T-helper 9 cell (primary cell): ENCODE measurements around the gene C1RL.
"Not testable (repeated sequence)": the region's sequence is repeated elsewhere in the genome, so short reads cannot be mapped to it uniquely, and the experiment has no call there.

Experiments used
- DNase-seq: peaks from one replicate; pipeline ENCODE4 v3.0.0-alpha.2; 2020

C1RL gene

DNA sequence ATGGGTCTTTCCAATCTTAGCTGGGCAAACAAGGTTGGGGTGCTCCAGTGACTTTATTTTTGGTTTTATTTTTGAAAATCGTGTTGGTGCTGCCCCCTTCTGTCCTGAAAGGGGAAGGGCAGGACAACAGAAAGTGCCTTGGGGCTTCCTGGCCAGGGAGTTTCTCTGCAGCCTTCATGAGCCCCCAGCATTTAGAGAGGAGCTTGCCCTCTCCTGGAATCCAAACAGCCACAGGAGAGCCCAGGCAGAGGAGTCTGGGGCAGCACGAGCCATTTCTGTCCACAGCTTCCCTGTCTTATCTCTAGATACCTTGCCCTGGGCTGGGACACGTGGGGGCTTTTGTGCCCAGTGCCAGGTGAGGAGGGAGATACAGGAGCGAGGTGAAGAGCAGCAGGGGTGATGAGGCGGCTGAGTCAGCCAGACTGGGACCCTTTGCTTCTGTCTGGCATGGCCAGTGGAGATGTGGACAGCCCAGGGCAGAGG lies 4.4 kb upstream of the C1RL start:
- DNase-seq: peak; percentile 24

- DNase-seq: no peak
These were observed 3.0 kb upstream of the C1RL start for GRCh38 chr12:7112041-7112440.

- no peak for DNase-seq
These were observed 1.6 kb upstream of the C1RL start for GRCh38 chr12:7110661-7111060.

DNA sequence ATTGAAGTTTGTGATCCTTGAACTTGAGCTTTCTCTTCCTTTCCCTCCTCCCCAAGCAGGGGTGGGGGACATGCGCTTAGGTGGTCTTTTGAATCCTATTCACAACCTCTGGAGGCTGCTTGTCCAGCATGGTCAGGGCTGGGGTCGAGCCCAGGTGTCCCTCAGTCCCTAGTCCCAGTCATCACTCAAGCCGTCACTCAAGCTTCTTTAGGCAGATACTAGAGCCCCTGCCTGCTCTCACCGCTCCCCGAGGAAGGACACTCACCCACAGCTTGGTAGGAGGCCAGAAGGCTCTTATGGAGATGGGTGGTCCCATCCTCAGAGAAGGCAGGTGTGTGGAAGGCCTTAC lies 532 bp upstream of the C1RL start:
- no peak for DNase-seq

- DNase-seq: peak; percentile 58
These were observed 815 bp downstream of the C1RL start for GRCh38 chr12:7108003-7108795.

DNA sequence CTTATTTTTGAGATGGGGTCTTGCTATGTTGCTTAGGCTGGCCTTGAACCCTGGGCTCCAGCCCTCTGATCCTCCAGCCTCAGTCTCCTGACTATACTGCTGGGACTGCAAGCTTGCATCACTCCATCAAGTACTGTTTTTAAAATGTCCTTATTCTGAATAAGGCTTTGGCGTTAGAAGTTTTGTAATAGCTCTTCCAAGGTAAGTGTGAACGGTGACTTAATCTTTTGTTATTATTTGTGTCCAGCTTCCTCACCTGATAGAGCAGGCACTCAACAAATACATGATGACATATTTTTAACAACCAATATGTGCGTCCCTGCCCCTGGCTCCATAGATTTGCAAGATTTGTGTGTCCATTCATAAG lies 1.4 kb downstream of the C1RL start:
- no peak for DNase-seq

DNA sequence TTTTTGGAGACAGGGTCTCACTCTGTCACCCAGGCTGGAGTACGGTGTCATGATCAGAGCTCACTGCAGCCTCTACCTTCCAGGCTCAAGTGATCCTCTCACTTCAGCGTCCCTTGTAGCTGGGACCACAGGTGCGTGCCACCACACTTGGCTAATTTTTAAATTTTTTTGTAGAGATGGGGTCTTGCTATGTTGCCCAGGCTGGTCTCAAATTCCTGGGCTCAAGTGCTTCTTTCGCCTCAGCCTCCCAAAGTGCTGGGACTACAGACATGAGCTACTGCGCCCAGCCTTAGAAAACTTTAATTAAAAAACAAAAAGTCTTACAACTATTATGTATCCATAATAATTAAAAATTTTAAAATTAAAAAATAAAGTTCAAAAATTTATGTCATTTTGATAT lies 1.8 kb downstream of the C1RL start:
- DNase-seq: not testable (repeated sequence)

DNA sequence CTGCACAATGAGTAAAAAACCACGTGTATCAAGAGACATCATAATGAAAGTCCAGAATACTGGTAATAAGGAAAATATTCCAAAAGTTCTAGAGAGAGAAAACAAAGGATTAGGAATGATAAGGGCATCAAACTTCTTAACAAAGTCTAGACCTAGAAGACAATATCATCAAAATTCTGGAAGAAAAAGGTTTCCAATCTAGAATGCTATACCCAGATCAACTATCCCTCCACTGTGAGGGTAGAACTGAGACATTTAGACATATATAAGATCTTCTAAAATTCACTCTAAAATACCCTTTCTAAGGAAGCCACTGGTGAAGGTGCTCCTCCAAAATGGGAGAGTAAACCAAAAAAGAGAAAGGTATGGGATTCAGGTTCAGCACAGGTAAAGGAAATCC lies 2.9 kb downstream of the C1RL start:
- no peak for DNase-seq

DNA sequence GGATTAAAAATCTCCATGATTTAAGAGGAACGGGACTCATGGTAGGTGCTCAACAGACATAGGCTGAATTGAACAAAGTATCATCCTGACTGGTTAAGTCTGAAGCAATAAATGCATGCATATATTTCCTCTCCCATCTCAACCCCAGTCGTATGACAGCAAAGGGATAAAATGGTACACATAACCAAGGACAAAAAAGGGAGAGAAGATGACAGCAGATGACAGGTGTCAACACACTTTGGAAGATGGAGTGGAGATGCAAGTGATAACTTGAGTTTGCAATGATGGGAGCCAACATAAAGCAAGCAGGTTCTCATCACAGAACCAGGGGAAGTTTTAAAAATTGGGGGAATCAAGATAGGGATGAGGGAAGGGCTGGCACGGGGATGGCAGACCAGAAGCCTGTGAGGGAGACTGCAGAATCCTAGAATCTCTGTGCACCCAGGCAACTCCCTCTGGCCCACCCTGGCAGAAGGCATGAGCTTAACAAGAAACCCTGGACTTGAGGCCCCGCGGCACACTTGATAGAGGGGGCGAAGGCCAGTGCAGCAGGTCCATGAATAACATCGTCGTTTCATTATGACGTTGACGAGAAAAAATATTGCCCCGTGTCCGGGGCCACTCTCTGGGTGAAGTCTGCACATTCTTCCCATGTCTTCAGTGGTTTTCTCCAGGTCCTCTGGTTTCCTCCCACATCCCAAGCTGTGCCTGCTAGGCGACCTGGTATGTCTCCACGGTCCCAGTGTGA lies 5.0 kb downstream of the C1RL start:
- DNase-seq: no peak

GRCh38 chr12:7102582-7102981 lies 6.4 kb downstream of the C1RL start:
- no peak for DNase-seq

GRCh38 chr12:7101694-7102131 lies 7.3 kb downstream of the C1RL start:
- no peak for DNase-seq

DNA sequence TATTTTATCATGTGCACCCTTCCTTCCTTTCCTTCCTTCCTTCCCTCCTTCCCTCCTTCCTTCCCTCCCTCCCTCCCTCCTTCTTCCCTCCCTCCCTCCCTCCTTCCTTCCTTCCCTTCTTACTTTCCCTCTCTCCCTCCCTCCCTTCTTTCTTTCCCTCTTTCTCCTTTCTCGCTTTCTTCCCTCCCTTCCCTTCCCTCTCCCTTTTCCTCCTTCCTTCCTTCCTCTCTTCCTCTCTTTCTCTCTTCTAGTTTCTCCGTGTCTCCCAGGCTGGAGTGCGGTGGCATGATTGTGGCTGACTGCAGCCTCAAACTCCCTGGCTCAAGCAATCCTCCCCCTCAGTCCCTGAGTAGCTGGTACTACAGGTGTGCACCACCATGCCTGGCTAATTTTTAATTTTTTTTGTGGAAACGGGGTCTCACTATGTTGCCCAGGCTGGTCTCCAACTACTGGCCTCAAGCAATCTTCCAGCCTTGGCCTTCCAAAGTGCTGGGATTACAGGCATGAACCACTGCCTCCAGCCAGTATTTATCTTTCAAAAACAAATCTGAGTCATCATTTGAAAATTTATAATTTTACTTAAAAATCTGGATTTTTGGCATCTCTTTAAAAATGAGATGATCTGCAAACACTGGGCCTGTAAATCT lies 7.8 kb downstream of the C1RL start:
- DNase-seq: no peak

DNA sequence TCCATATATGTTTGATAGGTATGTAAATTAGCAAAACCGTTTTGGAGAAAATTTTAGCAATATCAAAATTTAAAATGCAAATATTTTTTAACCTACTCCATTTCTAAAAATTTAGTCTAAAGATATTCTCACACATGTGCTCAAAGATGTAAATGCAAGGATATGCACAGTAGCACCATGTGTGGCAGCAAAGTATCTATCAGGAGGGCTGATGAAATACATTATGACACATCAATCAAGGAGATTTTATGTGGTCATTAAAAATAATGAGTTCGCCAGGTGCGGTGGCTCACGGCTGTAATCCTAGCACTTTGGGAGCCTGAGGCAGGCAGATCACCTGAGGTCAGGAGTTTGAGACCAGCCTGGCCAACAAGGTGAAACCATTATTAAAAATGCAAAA lies 8.8 kb downstream of the C1RL start:
- DNase-seq: no peak

DNA sequence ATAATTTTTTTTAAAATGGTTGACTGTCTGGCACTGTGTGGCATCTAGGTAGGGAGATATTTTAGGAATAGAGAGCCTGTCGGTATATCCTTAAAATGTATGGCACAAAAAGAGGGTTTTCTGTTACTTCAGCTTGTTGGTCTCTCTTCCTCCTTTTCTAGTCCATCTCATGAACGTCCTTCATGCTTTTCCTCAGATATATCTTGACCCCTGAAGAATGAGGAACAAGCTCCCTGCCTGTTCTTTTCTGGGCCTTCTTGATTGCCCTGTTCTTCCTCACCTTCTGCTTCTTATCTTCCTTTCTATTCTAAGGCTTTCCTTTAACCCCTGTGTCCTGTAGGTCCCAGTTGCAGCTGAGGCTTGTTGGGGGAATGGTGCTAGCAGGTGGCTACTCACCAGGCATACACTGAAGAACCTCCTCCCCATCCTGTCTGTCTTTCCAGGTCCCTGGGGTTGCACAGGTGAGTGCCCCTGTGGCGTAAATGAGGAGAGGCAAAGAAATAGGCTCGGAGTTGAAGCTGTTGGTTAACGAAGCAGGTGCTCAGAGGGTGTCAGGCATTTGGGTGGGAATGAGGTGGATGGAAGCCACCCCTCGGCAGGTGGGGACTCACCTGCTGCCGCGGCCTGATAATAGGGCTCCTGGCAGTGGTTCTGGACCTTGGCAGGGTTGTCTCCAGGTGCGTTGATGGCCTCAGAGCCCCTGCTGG lies 9.6 kb downstream of the C1RL start:
- DNase-seq: no peak

DNA sequence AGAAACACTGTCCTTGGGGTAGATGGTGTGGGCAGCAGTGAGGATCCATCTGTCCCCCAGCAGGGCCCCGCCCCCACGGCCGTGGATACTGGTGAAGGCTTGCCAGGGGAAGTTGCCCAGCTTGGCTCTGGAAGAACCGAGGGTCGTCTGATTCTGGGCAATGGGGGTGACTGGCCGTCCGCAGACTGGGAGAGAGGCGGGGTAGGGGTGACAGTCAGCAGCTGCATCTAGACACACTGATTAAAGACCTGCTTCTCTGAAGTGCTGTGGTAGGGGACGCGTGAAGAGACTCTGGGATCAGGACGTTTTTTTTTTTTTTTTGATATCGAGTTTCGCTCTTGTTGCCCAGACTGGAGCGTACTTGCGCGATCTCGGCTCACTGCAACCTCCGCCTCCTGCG lies 12.0 kb downstream of the C1RL start:
- DNase-seq: no peak

DNA sequence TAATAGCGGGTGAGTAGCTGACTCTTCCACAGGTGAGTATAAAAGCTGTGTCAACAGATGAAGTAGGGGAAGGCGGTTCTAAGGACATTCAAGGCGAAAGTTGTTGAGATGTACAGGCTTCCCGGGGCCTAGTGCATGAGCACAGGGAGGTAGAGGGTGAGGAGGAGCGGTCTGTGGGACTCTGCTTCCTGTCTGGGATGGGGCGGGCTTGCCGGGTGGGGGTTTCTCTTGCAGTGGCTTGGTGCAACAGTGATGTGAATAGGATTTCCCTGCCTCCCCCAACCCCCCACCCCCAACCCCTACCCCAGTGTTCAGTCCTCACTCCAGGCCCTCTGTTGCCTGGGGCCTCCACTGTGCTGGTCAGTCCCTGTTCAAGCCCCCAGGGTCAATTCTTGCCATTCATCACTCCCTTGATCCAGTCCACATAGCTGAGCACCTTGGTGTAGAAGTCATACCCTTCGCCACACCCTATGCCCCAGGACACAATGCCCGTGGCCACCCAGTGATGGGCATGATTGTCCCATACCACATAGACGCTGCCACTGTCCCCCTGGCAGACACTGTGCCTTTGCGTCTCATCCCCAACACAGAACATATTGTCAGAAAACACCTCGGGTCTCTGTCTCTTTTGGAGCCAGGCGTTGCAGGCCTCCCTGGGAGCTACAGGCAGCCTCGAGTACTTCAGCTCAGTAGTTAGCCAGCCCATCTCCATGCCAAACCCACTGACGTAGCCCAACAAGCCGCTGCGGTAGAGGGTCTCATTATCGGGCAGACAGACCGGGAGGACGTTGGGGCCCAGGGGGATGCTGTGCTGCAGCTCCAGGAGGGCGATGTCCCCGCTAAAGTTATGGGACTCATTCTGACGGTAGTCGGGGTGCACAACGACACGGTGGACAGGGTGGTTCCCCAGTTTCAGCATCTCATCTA lies 12.7 kb downstream of the C1RL start:
- no peak for DNase-seq

DNA sequence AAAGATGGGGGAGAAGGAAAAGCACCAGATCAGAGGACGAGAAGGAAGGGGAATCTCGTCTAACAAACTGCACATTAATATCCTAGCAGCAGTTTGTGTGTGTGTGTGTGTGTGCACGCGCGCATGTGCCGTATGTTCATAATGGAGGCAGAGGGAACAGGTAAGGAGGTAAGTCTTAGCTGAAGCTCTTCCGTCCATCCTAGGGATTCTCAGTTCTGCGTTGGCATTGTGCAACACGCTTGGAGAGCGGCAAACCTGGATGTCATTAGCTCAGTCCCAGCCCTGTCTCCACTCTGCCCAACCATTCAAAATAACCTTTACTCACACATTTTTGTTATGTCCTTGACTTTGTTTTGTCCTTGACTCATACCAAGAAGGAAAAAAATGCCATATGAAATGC lies 15.1 kb downstream of the C1RL start:
- no peak for DNase-seq

DNA sequence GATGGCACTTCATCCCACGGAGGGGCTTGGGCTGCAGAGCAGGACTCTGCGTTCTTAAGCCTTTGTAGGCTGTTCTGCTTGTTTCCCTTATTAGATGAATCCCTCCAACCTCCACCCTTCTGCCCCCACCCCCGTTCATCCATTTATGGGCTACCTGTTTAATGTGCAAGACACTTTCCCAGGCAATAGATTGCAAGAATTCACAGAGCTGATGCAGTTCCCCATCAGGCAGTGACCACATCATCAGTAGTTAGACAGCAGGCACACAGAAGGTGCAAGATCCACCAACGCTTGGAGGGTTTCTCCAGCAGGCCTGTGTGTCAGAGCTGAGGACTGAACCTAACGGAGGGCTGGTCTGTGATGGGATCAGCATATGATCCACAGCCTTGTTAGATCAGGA lies 15.5 kb downstream of the C1RL start:
- no peak for DNase-seq

- DNase-seq: no peak
These were observed 16.0 kb downstream of the C1RL start for GRCh38 chr12:7092986-7093460.

- peak; percentile 72 for DNase-seq
These were observed 16.6 kb downstream of the C1RL start, which contains the start of gene C1R for GRCh38 chr12:7092229-7092985. TSS of gene C1R (minus strand) at chr12:7092445. CDS start at chr12:7092388, 57 bp downstream.

GRCh38 chr12:7091660-7092228 lies 17.3 kb downstream of the C1RL start:
- no peak for DNase-seq
